DOHH2 (cell line): Measurements from ENCODE around the gene TMCC1.

Experiments
- EZH2phosphoT487 ChIP-seq: fragments of 200-600 bp; sonication (generic); IDR thresholded peaks from 2 replicates; pipeline ENCODE4 v1.6.1; 2017; ENCODE audit warnings: borderline replicate concordance, mild to moderate bottlenecking, antibody characterized with exemption, low read length, moderate library complexity, mixed read lengths
- TF ChIP-seq, protein P1 (sequence below): fragments of 200-600 bp; sonication (generic); IDR thresholded peaks from one replicate; pipeline ENCODE4 v1.5.1; 2014; ENCODE audit warnings: antibody characterized with exemption, mild to moderate bottlenecking, low read depth, low read length; ENCODE audit not compliant: poor library complexity, severe bottlenecking

DNA sequence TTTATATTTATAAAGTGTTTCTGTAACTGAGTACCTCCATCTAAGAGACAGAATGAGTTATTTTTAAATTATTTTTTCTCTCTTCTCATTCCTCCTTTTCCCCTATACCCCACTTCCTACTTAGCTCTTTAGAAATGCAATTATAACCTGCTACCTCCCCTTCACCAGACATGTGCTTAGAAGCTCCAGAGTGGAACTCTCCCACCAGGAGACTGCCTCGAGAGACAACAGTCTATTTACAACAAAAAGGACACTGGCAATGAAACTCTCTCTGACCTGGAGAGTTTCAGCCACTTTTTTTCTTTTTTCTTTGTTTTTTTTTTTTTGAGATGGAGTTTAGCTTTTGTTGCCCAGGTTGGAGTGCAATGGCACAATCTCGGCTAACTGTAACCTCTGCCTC lies 177.7 kb downstream of the TMCC1 start:
- TF ChIP-seq, protein P1, sequence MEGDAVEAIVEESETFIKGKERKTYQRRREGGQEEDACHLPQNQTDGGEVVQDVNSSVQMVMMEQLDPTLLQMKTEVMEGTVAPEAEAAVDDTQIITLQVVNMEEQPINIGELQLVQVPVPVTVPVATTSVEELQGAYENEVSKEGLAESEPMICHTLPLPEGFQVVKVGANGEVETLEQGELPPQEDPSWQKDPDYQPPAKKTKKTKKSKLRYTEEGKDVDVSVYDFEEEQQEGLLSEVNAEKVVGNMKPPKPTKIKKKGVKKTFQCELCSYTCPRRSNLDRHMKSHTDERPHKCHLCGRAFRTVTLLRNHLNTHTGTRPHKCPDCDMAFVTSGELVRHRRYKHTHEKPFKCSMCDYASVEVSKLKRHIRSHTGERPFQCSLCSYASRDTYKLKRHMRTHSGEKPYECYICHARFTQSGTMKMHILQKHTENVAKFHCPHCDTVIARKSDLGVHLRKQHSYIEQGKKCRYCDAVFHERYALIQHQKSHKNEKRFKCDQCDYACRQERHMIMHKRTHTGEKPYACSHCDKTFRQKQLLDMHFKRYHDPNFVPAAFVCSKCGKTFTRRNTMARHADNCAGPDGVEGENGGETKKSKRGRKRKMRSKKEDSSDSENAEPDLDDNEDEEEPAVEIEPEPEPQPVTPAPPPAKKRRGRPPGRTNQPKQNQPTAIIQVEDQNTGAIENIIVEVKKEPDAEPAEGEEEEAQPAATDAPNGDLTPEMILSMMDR: no peak
- no peak for TF ChIP-seq EZH2phosphoT487
